Measurements from ENCODE around the gene CBARP. TPM values are rescaled to one million over a fixed set of nuclear protein-coding genes. Genes with fewer than 3 reads are reported as not detected.

Gene CBARP
- total and polyA plus RNA-seq, 2 of the 13 experiments (the other 11 are each of a cell fraction or from before 2014, with no cell fraction given): 1.2 to 1.4 TPM

- TF ChIP-seq ZBTB21 (CRISPR knock-in tag; IDR thresholded peaks at IDR 0.05): no peak
- TF ChIP-seq SP140L (CRISPR knock-in tag; IDR thresholded peaks at IDR 0.05; ENCODE audit: borderline replicate concordance): no peak
- TF ChIP-seq ZNF451 (CRISPR knock-in tag; IDR thresholded peaks at IDR 0.05): no peak
- TF ChIP-seq ZBTB20 (CRISPR knock-in tag; IDR thresholded peaks at IDR 0.05; ENCODE audit: borderline replicate concordance, low read depth): no peak
- no peak for TF ChIP-seq KAT7 (CRISPR knock-in tag; IDR thresholded peaks at IDR 0.05; ENCODE audit: borderline replicate concordance)
- no peak for TF ChIP-seq EEA1 (CRISPR knock-in tag; IDR thresholded peaks at IDR 0.05; ENCODE audit: borderline replicate concordance)
- TF ChIP-seq MZF1 (CRISPR knock-in tag; IDR thresholded peaks at IDR 0.05; ENCODE audit: borderline replicate concordance): no peak
- no peak for TF ChIP-seq U2AF1 (optimal IDR thresholded peaks at IDR 0.05; ENCODE audit: low read depth, low read length)
- TF ChIP-seq MAFG (CRISPR knock-in tag; IDR thresholded peaks at IDR 0.05): no peak
- TF ChIP-seq GPN1 (CRISPR knock-in tag; IDR thresholded peaks at IDR 0.05; ENCODE audit: borderline replicate concordance): no peak
- no peak for TF ChIP-seq ZNF207 (IDR thresholded peaks at IDR 0.05; ENCODE audit: borderline replicate concordance)
- TF ChIP-seq DMAP1 (CRISPR knock-in tag; IDR thresholded peaks at IDR 0.05): no peak
- TF ChIP-seq FOXK1 (CRISPR knock-in tag; IDR thresholded peaks at IDR 0.05; ENCODE audit: borderline replicate concordance, low read depth): no peak
- TF ChIP-seq ATRX (CRISPR knock-in tag; IDR thresholded peaks at IDR 0.05; ENCODE audit: borderline replicate concordance): no peak
- TF ChIP-seq ZNF333 (CRISPR knock-in tag; IDR thresholded peaks at IDR 0.05; ENCODE audit: borderline replicate concordance): peak; percentile 58; the same call in 1 of the 2 replicates
- TF ChIP-seq HNF4G (IDR thresholded peaks at IDR 0.05; ENCODE audit: borderline replicate concordance, low read depth, low read length): no peak; the same call in 1 of the 2 replicates
- TF ChIP-seq HNF4G (CRISPR knock-in tag; IDR thresholded peaks at IDR 0.05; ENCODE audit: borderline replicate concordance, low read depth): no peak
- no peak for TF ChIP-seq NFE2L2 (IDR thresholded peaks at IDR 0.05; ENCODE audit: low read length)
- TF ChIP-seq ZNF432 (CRISPR knock-in tag; IDR thresholded peaks at IDR 0.05; ENCODE audit: borderline replicate concordance): no peak
- no peak; the same call in 1 of the 2 replicates for TF ChIP-seq KMT2B (CRISPR knock-in tag; IDR thresholded peaks at IDR 0.05)
- TF ChIP-seq SMAD1 (CRISPR knock-in tag; IDR thresholded peaks at IDR 0.05; ENCODE audit: borderline replicate concordance, low read depth): no peak
- TF ChIP-seq ZNF878 (CRISPR knock-in tag; IDR thresholded peaks at IDR 0.05): peak; percentile 77
- peak; percentile 67; the same call in 1 of the 2 replicates for TF ChIP-seq MED13 (CRISPR knock-in tag; IDR thresholded peaks at IDR 0.05)
- TF ChIP-seq NFIB (CRISPR knock-in tag; IDR thresholded peaks at IDR 0.05; ENCODE audit: borderline replicate concordance): no peak
- no peak; the same call in 1 of the 2 replicates for TF ChIP-seq KDM5B (CRISPR knock-in tag; IDR thresholded peaks at IDR 0.05; ENCODE audit: borderline replicate concordance)
- no peak for TF ChIP-seq SRF (IDR thresholded peaks at IDR 0.05; ENCODE audit: low read depth, low read length)
- TF ChIP-seq MEF2D (CRISPR knock-in tag; IDR thresholded peaks at IDR 0.05): 0 out of 2 replicates have a peak, but pooled peaks have one; percentile 18
- no peak for TF ChIP-seq ARID2 (CRISPR knock-in tag; IDR thresholded peaks at IDR 0.05; ENCODE audit: borderline replicate concordance)
- TF ChIP-seq STAT5B (CRISPR knock-in tag; IDR thresholded peaks at IDR 0.05): no peak
- peak; percentile 47; the same call in 1 of the 2 replicates for TF ChIP-seq ZNF281 (CRISPR knock-in tag; IDR thresholded peaks at IDR 0.05; ENCODE audit: borderline replicate concordance)
- TF ChIP-seq SAFB2 (CRISPR knock-in tag; IDR thresholded peaks at IDR 0.05; ENCODE audit: borderline replicate concordance, low read depth): no peak
Measured at GRCh38 chr19:1248139-1248785, 10.5 kb upstream of the CBARP start, which contains the start of gene MIDN (continued).
